Measurements from ENCODE around the gene ANKRD13A. TPM values are rescaled to one million over a fixed set of nuclear protein-coding genes. Genes with fewer than 3 reads are reported as not detected.

Gene ANKRD13A
- total and polyA plus RNA-seq, 12 donors, result 14.0 to 29.0 (median 18.6) TPM

- Histone ChIP-seq H3K27ac (peak overlapping the region in 2 of 10 donors; percentile 9 to 72), H3K9me3 (no peaks in the 10 kb centered on the region), H3K4me3 (no peak overlapping the region), H3K4me1 (peaks cover 4 to 46% (median 30%) of the 10 kb centered on the region in 9 donors), H3K27me3 (no peaks in the 10 kb centered on the region), H3K36me3 (peaks cover 0 to 76% (median 31%) of the 10 kb centered on the region in 9 donors)
- ATAC-seq (no peak), DNase-seq (no peak)
- WGBS, 2 donors, result 73 to 78% methylated on average over 5 of the region's 5 CpGs
- intact Hi-C loops (cut with DNase I), result no loop called here
- TF ChIP-seq CTCF (IDR thresholded peaks at IDR 0.05), result no peak
These were observed 40.0 kb downstream of the ANKRD13A start for GRCh38 chr12:110039085-110039807.

GRCh38 chr12:110042264-110042663 lies 43.0 kb downstream of the ANKRD13A start:
- WGBS, 2 donors, result 67 to 83% methylated on average over 3 of the region's 3 CpGs
- no peak for TF ChIP-seq CTCF (IDR thresholded peaks at IDR 0.05)
- ATAC-seq (peak; percentile 23 to 88 (median 71)), DNase-seq (no peak)
- intact Hi-C loops (cut with DNase I), result no loop called here
- no peaks in the 10 kb centered on the region for H3K9me3 ChIP-seq
- peaks cover 4 to 57% (median 30%) of the 10 kb centered on the region in 9 donors for H3K4me1 ChIP-seq
- peaks cover 0 to 52% (median 10%) of the 10 kb centered on the region in 9 donors for H3K36me3 ChIP-seq
- no peaks in the 10 kb centered on the region for H3K27me3 ChIP-seq
- H3K27ac ChIP-seq, result peak overlapping the region in 9 of 10 donors; percentile 17 to 76 (median 61)
- H3K4me3 ChIP-seq, result no peak overlapping the region

- intact Hi-C loops (cut with DNase I), result no loop called here
- Histone ChIP-seq H3K9me3 (no peaks in the 10 kb centered on the region), H3K27ac (no peak overlapping the region), H3K4me3 (peak overlapping the region in 2 of 10 donors; percentile 82 to 91), H3K27me3 (no peaks in the 10 kb centered on the region), H3K36me3 (peaks cover 0 to 21% (median 5%) of the 10 kb centered on the region in 9 donors), H3K4me1 (peaks cover 9 to 43% (median 32%) of the 10 kb centered on the region in 9 donors)
- WGBS, 2 donors, result 91 to 94% methylated on average over 8 of the region's 8 CpGs
- no peak for TF ChIP-seq CTCF (IDR thresholded peaks at IDR 0.05)
- DNase-seq (no peak), ATAC-seq (no peak)
These were observed 47.4 kb downstream of the ANKRD13A start for GRCh38 chr12:110046451-110047187.

- no peaks in the 10 kb centered on the region for H3K9me3 ChIP-seq
- H3K4me3 ChIP-seq, result peak overlapping the region; percentile 51 to 95 (median 82)
- ATAC-seq (no peak), DNase-seq (no peak)
- peak overlapping the region in 7 of 10 donors; percentile 53 to 92 (median 76) for H3K27ac ChIP-seq
- peaks cover 9 to 38% (median 30%) of the 10 kb centered on the region in 9 donors for H3K4me1 ChIP-seq
- no peaks in the 10 kb centered on the region for H3K27me3 ChIP-seq
- 74 to 80% methylated on average over 14 of the region's 14 CpGs for WGBS, 2 donors
- intact Hi-C loops (cut with DNase I), result no loop called here
- no peak for TF ChIP-seq CTCF (IDR thresholded peaks at IDR 0.05)
- peaks cover 0 to 13% (median 0%) of the 10 kb centered on the region in 9 donors for H3K36me3 ChIP-seq
These were observed 48.2 kb downstream of the ANKRD13A start for GRCh38 chr12:110047297-110047940.

Measured in heart right ventricle (tissue), 16 donors.